ENCODE data around the gene MACROH2A1.

DNA sequence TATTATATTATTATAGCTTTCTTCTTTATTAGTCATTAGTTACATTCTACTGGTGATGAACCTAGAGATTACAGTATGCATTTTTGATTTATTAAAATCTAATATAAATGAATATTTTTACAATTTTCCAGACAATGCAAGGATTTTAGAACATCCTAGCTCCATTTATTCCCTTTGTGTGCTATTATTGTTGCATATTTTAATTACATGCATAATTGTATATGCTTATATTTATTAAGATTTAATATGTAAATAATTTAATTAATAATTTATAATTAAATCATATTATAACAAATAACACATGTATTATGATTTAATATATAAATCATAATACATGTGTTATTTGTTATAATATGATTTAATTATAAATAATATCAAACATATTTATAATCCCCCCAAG is 23.4 kb upstream of the MACROH2A1 start:
- TF ChIP-seq TCF4 (CRISPR knock-in tag; IDR thresholded peaks at IDR 0.05; ENCODE audit: borderline replicate concordance), result no peak
- no peak for TF ChIP-seq ARNTL (CRISPR knock-in tag; IDR thresholded peaks at IDR 0.05; ENCODE audit: borderline replicate concordance, low read depth)

All from SK-N-SH treated with all-trans-retinoic acid at 6 μM for 48 hours (cell line).